ENCODE data around the gene PSMG4. TPM values are rescaled to one million over a fixed set of nuclear protein-coding genes. Genes with fewer than 3 reads are reported as not detected.

The PSMG4 gene
- total RNA-seq, 1 donor from 2014 or later, result 24.1 TPM

GRCh38 chr6:3269281-3269975 is 10.7 kb downstream of the PSMG4 start:
- H3K4me1 Mint-ChIP-seq (ENCODE audit: unreplicated experiment), result peaks cover 6% of the 10 kb centered on the region
- H3K9me3 Mint-ChIP-seq, result no peaks in the 10 kb centered on the region
- DNase-seq (ENCODE audit: extremely low spot score, unreplicated experiment), result no peak
- peaks cover 38% of the 10 kb centered on the region for H3K36me3 Mint-ChIP-seq
- H3K27ac Mint-ChIP-seq, result no peak overlapping the region
- H3K4me3 Mint-ChIP-seq, result no peak overlapping the region
- H3K27me3 Mint-ChIP-seq, result no peaks in the 10 kb centered on the region
- TF ChIP-seq CTCF (conservative IDR thresholded peaks at IDR 0.05), result no peak

GRCh38 chr6:3270258-3270657 is 11.5 kb downstream of the PSMG4 start:
- Mint-ChIP-seq H3K9me3 (no peaks in the 10 kb centered on the region), H3K27me3 (no peaks in the 10 kb centered on the region), H3K27ac (no peak overlapping the region), H3K4me1 (ENCODE audit: unreplicated experiment) (peaks cover 6% of the 10 kb centered on the region), H3K36me3 (peaks cover 38% of the 10 kb centered on the region), H3K4me3 (no peak overlapping the region)
- DNase-seq (ENCODE audit: extremely low spot score, unreplicated experiment), result no peak
- no peak for TF ChIP-seq CTCF (conservative IDR thresholded peaks at IDR 0.05)

- no peak for DNase-seq (ENCODE audit: extremely low spot score, unreplicated experiment)
These were observed 13.0 kb downstream of the PSMG4 start for GRCh38 chr6:3271756-3272155.

GRCh38 chr6:3272911-3273547 is 14.3 kb downstream of the PSMG4 start:
- H3K4me3 Mint-ChIP-seq, result no peak overlapping the region
- no peaks in the 10 kb centered on the region for H3K27me3 Mint-ChIP-seq
- H3K4me1 Mint-ChIP-seq (ENCODE audit: unreplicated experiment), result no peaks in the 10 kb centered on the region
- no peak overlapping the region for H3K27ac Mint-ChIP-seq
- peaks cover 28% of the 10 kb centered on the region for H3K36me3 Mint-ChIP-seq
- no peaks in the 10 kb centered on the region for H3K9me3 Mint-ChIP-seq
- DNase-seq (ENCODE audit: extremely low spot score, unreplicated experiment), result no peak
- TF ChIP-seq CTCF (conservative IDR thresholded peaks at IDR 0.05), result no peak

More at GRCh38 chr6:3271756-3272155, 13.0 kb downstream of the PSMG4 start:
- H3K4me1 Mint-ChIP-seq (ENCODE audit: unreplicated experiment), result peaks cover 6% of the 10 kb centered on the region
- H3K4me3 Mint-ChIP-seq, result no peak overlapping the region
- peaks cover 35% of the 10 kb centered on the region for H3K36me3 Mint-ChIP-seq
- H3K27me3 Mint-ChIP-seq, result no peaks in the 10 kb centered on the region
- H3K27ac Mint-ChIP-seq, result no peak overlapping the region
- TF ChIP-seq CTCF (conservative IDR thresholded peaks at IDR 0.05), result no peak
- H3K9me3 Mint-ChIP-seq, result no peaks in the 10 kb centered on the region

- H3K27ac Mint-ChIP-seq, result peak overlapping the region; percentile 48
- TF ChIP-seq CTCF (conservative IDR thresholded peaks at IDR 0.05), result no peak
- no peaks in the 10 kb centered on the region for H3K27me3 Mint-ChIP-seq
- H3K36me3 Mint-ChIP-seq, result peaks cover 27% of the 10 kb centered on the region
- H3K9me3 Mint-ChIP-seq, result no peaks in the 10 kb centered on the region
- no peak for DNase-seq (ENCODE audit: extremely low spot score, unreplicated experiment)
- no peaks in the 10 kb centered on the region for H3K4me1 Mint-ChIP-seq (ENCODE audit: unreplicated experiment)
- no peak overlapping the region for H3K4me3 Mint-ChIP-seq
These were observed 15.2 kb downstream of the PSMG4 start for GRCh38 chr6:3273707-3274521.

Measured in type B pancreatic cell (in vitro differentiated cells).